Kidney (tissue), 14 donors: ENCODE measurements around the gene TMEM203. TPM values are rescaled to one million over a fixed set of nuclear protein-coding genes. Genes with fewer than 3 reads are reported as not detected.

ENCODE experiments used
- DNase-seq, 5 donors: peaks; one replicate each; pipeline ENCODE4 v3.0.0-alpha.2; 2013 to 2020
- FAIRE-seq: peaks from 2 replicates; lab custom pipeline; 2012; peaks lifted over from hg19 to GRCh38; lab: Jason Lieb, UNC
- H3K27ac ChIP-seq, 2 donors: one replicate each; pipeline ENCODE4 v1.7.0; 2013; ENCODE audit warnings: low read depth in 2 of 2, low read length in 2 of 2, inconsistent platforms in 1 of 2
- H3K27me3 ChIP-seq: one replicate; pipeline ENCODE4 v1.7.1; 2013; ENCODE audit warnings: low read length, inconsistent platforms; ENCODE audit not compliant: control insufficient read depth, insufficient read depth
- H3K36me3 ChIP-seq, 3 donors: one replicate each; pipeline versions ENCODE4 v1.7.0 to v1.7.1; 2013; ENCODE audit warnings: low read length in 3 of 3, control low read depth in 1 of 3, inconsistent platforms in 1 of 3; ENCODE audit not compliant: insufficient read depth in 3 of 3, control insufficient read depth in 2 of 3
- H3K4me1 ChIP-seq, 3 donors: one replicate each; pipeline versions ENCODE4 v1.7.0 to v1.7.1; 2013; ENCODE audit warnings: low read length in 3 of 3, inconsistent platforms in 1 of 3, low read depth in 1 of 3; ENCODE audit not compliant: control insufficient read depth in 2 of 3, insufficient read depth in 2 of 3
- H3K4me3 ChIP-seq, 3 donors: one replicate each; pipeline versions ENCODE4 v1.7.0 to v1.8.1; 2013; ENCODE audit warnings: low read length in 3 of 3, control low read depth in 1 of 3, inconsistent platforms in 1 of 3
- H3K9ac ChIP-seq, 3 donors: one replicate each; pipeline versions ENCODE4 v1.7.0 to v1.7.1; 2013; ENCODE audit warnings: low read length in 3 of 3, control low read depth in 1 of 3, inconsistent platforms in 1 of 3
- H3K9me3 ChIP-seq, 3 donors: one replicate each; pipeline versions ENCODE4 v1.7.0 to v1.7.1; 2013; ENCODE audit warnings: low read length in 3 of 3, control low read depth in 1 of 3, inconsistent platforms in 1 of 3; ENCODE audit not compliant: control insufficient read depth in 2 of 3, insufficient read depth in 1 of 3
- CTCF ChIP-seq: IDR thresholded peaks from 3 replicates; pipeline ENCODE4 v1.5.1; 2012; ENCODE audit warnings: mild to moderate bottlenecking, moderate library complexity, borderline replicate concordance; ENCODE audit not compliant: insufficient read depth; ENCODE audit errors: extremely low read depth
- intact Hi-C: fragments of 100-400 bp; cut with DNase I; formaldehyde crosslinking; loops from one replicate; pipeline ENCODE4 v1.11.1; 2022
- polyA plus RNA-seq: library from polyadenylated mRNA; stranded (reverse); fragments of 350-450 nt; fragmentation: Illumina TruSeq; extraction: RNeasy Lipid Tissue Mini Kit (QIAGEN cat#74804); gene quantifications from one replicate; pipeline ENCODE4 v1.2.3, GENCODE V29; 2014; ENCODE audit warnings: low read depth, low replicate concordance; ENCODE audit not compliant: insufficient read depth
- total RNA-seq: library from RNA; stranded (reverse); fragmentation: NEBNext Ultra II Directional; extraction: Animal tissue kit (Norgen Biotek cat#: 25700); gene quantifications from one replicate; pipeline ENCODE4 v1.2.1, GENCODE V29; 2021
- donor health status: control.
- donor health status: control.
- donor health status: control.
- donor health status: control.
- donor health status: control.
- donor health status: DM: yes; HTN: yes; CAD: no.
- donor health status: Normal renal cell carcinoma (clear cell type).

Gene TMEM203
- total and polyA plus RNA-seq, 2 donors from 2014 or later, result 36.3 to 53.5 TPM

GRCh38 chr9:137211532-137211931 is 6.1 kb upstream of the TMEM203 start:
- H3K4me3 ChIP-seq, result no peak overlapping the region
- H3K9ac ChIP-seq, result no peak overlapping the region
- H3K27ac ChIP-seq, result no peak overlapping the region
- TF ChIP-seq CTCF, result no peak
- no peaks in the 10 kb centered on the region for H3K9me3 ChIP-seq
- no peak for DNase-seq
- peaks cover 0 to 2% (median 0%) of the 10 kb centered on the region in 3 donors for H3K36me3 ChIP-seq
- no peaks in the 10 kb centered on the region for H3K27me3 ChIP-seq
- peaks cover 0 to 5% (median 0%) of the 10 kb centered on the region in 3 donors for H3K4me1 ChIP-seq
- no peak for FAIRE-seq
- intact Hi-C loops, result no loop called here

- no peak overlapping the region for H3K27ac ChIP-seq
- H3K9ac ChIP-seq, result peak overlapping the region in 1 of 3 donors; percentile 88
- H3K36me3 ChIP-seq, result no peaks in the 10 kb centered on the region
- TF ChIP-seq CTCF, result no peak
- no peaks in the 10 kb centered on the region for H3K9me3 ChIP-seq
- FAIRE-seq, result no peak
- H3K4me1 ChIP-seq, result peaks cover 3 to 30% (median 8%) of the 10 kb centered on the region in 3 donors
- intact Hi-C loops, result no loop called here
- H3K27me3 ChIP-seq, result no peaks in the 10 kb centered on the region
- H3K4me3 ChIP-seq, result peak overlapping the region; percentile 73 to 97 (median 78)
- DNase-seq, result no peak
These were observed 1.2 kb upstream of the TMEM203 start for GRCh38 chr9:137206602-137207001.

- no peak for FAIRE-seq
- no peak for TF ChIP-seq CTCF
- intact Hi-C loops, result no loop called here
- Histone ChIP-seq H3K27ac (no peak overlapping the region), H3K4me3 (peak overlapping the region; percentile 91 to 97 (median 94)), H3K36me3 (no peaks in the 10 kb centered on the region), H3K9ac (peak overlapping the region; percentile 65 to 88 (median 78)), H3K4me1 (peaks cover 3 to 37% (median 13%) of the 10 kb centered on the region in 3 donors), H3K9me3 (no peaks in the 10 kb centered on the region), H3K27me3 (no peaks in the 10 kb centered on the region)
- DNase-seq, result no peak
These were observed 720 bp downstream of the TMEM203 start for GRCh38 chr9:137204731-137205125.

GRCh38 chr9:137202966-137203365 is 2.5 kb downstream of the TMEM203 start:
- intact Hi-C loops, result no loop called here
- H3K27ac ChIP-seq, result no peak overlapping the region
- H3K9ac ChIP-seq, result no peak overlapping the region
- no peak for TF ChIP-seq CTCF
- DNase-seq, result no peak
- H3K36me3 ChIP-seq, result no peaks in the 10 kb centered on the region
- FAIRE-seq, result no peak
- no peaks in the 10 kb centered on the region for H3K9me3 ChIP-seq
- no peak overlapping the region for H3K4me3 ChIP-seq
- no peaks in the 10 kb centered on the region for H3K27me3 ChIP-seq
- H3K4me1 ChIP-seq, result peaks cover 3 to 52% (median 16%) of the 10 kb centered on the region in 3 donors
